PC-3 (cell line): ENCODE measurements around the gene SMCO4. TPM values are rescaled to one million over a fixed set of nuclear protein-coding genes. Genes with fewer than 3 reads are reported as not detected.

ENCODE experiments used
- ATAC-seq: fragments of 200-7000 bp; cut with Tn5 transposase; 2 replicates; pipeline ENCODE4 v1.9.1; 2020; ENCODE audit warnings: mild to moderate bottlenecking, moderate library complexity
- BruUV-seq: library from RNA; stranded (reverse); fragments of 400-500 nt; replicated peaks from 2 replicates; lab custom pipeline; 2021; lab: Mats Ljungman, UMichigan
- CTCF ChIA-PET: fragments of 300-600 bp; sonication (Branson Sonifier 250); formaldehyde crosslinking; loops from one replicate; lab custom pipeline; 2022; ENCODE audit warnings: antibody characterized with exemption; lab: Charles Lee
- POLR2A ChIA-PET: fragments of 300-600 bp; sonication (Branson Sonifier 250); formaldehyde crosslinking; loops from one replicate; lab custom pipeline; 2022; ENCODE audit warnings: antibody characterized with exemption; ENCODE audit not compliant: unreplicated experiment; lab: Charles Lee
- DNase-seq: peaks from one replicate; pipeline ENCODE4 v3.0.0-alpha.2; 2015
- H2AFZ ChIP-seq: fragments of 300-600 bp; sonication (generic); 2 replicates; pipeline ENCODE4 v1.6.0; 2016; ENCODE audit warnings: antibody characterized with exemption, low read length
- H3F3A ChIP-seq: fragments of 300-600 bp; sonication (generic); one replicate; pipeline ENCODE4 v1.6.0; 2017; ENCODE audit warnings: antibody characterized with exemption, low read length, control low read depth, mild to moderate bottlenecking; ENCODE audit not compliant: unreplicated experiment
- H3K27ac ChIP-seq: fragments of 300-600 bp; sonication (generic); 2 replicates; pipeline ENCODE4 v1.5.1; 2016; ENCODE audit warnings: mild to moderate bottlenecking, low read length
- H3K27me3 ChIP-seq: fragments of 300-600 bp; sonication (generic); 2 replicates; pipeline ENCODE4 v1.6.1; 2016; ENCODE audit warnings: low read length, mixed read lengths
- H3K36me3 ChIP-seq: fragments of 300-600 bp; sonication (generic); 2 replicates; pipeline ENCODE4 v1.6.1; 2016; ENCODE audit warnings: low read depth, mixed run types, low read length, mixed read lengths
- H3K4me1 ChIP-seq: fragments of 300-600 bp; sonication (generic); 2 replicates; pipeline ENCODE4 v1.5.1; 2016; ENCODE audit warnings: low read length; ENCODE audit not compliant: insufficient read depth
- H3K4me2 ChIP-seq: fragments of 300-600 bp; sonication (generic); 2 replicates; pipeline ENCODE4 v1.6.0; 2016; ENCODE audit warnings: low read length
- H3K4me3 ChIP-seq: fragments of 300-600 bp; sonication (generic); 2 replicates; pipeline ENCODE4 v1.5.1; 2016; ENCODE audit warnings: mild to moderate bottlenecking, low read length, mixed read lengths
- H3K79me2 ChIP-seq: fragments of 300-600 bp; sonication (generic); 2 replicates; pipeline ENCODE4 v1.6.1; 2017; ENCODE audit warnings: low read length, mixed read lengths
- H3K9ac ChIP-seq: fragments of 300-600 bp; sonication (generic); 2 replicates; pipeline ENCODE4 v1.6.0; 2016; ENCODE audit warnings: mild to moderate bottlenecking, low read length
- H3K9me2 ChIP-seq: fragments of 300-600 bp; sonication (generic); replicated peaks from 2 replicates; pipeline ENCODE4 v1.6.1; 2016; ENCODE audit warnings: mixed run types, low read length, mixed read lengths
- H3K9me3 ChIP-seq: fragments of 300-600 bp; sonication (generic); 2 replicates; pipeline ENCODE4 v1.6.1; 2016; ENCODE audit warnings: low read length, mixed read lengths
- H4K20me1 ChIP-seq: fragments of 300-600 bp; sonication (generic); 2 replicates; pipeline ENCODE4 v1.6.1; 2016; ENCODE audit warnings: low read length, mixed read lengths
- CTCF ChIP-seq: fragments of 300-600 bp; sonication (generic); conservative IDR thresholded peaks from 2 replicates; pipeline ENCODE4 v1.5.1; 2017; ENCODE audit warnings: antibody characterized with exemption, low read depth, mild to moderate bottlenecking, low read length
- EZH2 ChIP-seq: fragments of 300-600 bp; sonication (generic); IDR thresholded peaks from one replicate; pipeline ENCODE4 v1.6.1; 2017; ENCODE audit warnings: antibody characterized with exemption, mild to moderate bottlenecking, low read length; ENCODE audit not compliant: unreplicated experiment
- EZH2phosphoT487 ChIP-seq: fragments of 300-600 bp; sonication (generic); IDR thresholded peaks from 2 replicates; pipeline ENCODE4 v1.6.1; 2018; ENCODE audit warnings: mild to moderate bottlenecking, antibody characterized with exemption, low read length, borderline replicate concordance
- intact Hi-C: fragments of 100-400 bp; cut with micrococcal nuclease; formaldehyde crosslinking; loops from 2 replicates; pipeline ENCODE4 v1.9.0; 2023
- total RNA-seq: library from RNA; depleted of rRNA; stranded (reverse); fragments of >200 nt; gene quantifications from 2 replicates; pipeline ENCODE4 v1.2.3, GENCODE V29; 2014; rRNA removed

The SMCO4 gene
- total RNA-seq, 1 experiment from 2014 or later, result 23.0 TPM

- Histone ChIP-seq H3K9me2 (0 out of 2 replicates have a peak, but pooled peaks cover 3% of the 10 kb centered on the region), H3K4me1 (no peaks in the 10 kb centered on the region), H4K20me1 (no peaks in the 10 kb centered on the region), H2AFZ (no peak overlapping the region), H3K9me3 (no peaks in the 10 kb centered on the region), H3K4me3 (no peak overlapping the region), H3K27ac (no peak overlapping the region), H3K9ac (no peak overlapping the region), H3K36me3 (no peaks in the 10 kb centered on the region), H3K79me2 (no peaks in the 10 kb centered on the region), H3F3A (no peaks in the 10 kb centered on the region), H3K27me3 (no peaks in the 10 kb centered on the region), H3K4me2 (no peak overlapping the region)
- intact Hi-C loops, result no loop called here
- no TSS peak for BruUV-seq
- TF ChIP-seq EZH2phosphoT487 (no peak), CTCF (no peak), EZH2 (no peak)
- DNase-seq (no peak), ATAC-seq (no peak)
- ChIA-PET CTCF (interaction anchor here (0.6 kb wide), 1 partner anchor 92 kb away, joined by 3 read pairs; no protein-coding TSS in a partner anchor), POLR2A (no interaction called here)
These were observed 110.9 kb downstream of the SMCO4 start for GRCh38 chr11:93432247-93432646.

Other genes with a start within 250 kb of the SMCO4 start
- 0.26 TPM in 1 of 2 replicates, not detected in the other for gene DEUP1, start 212.6 kb downstream of the SMCO4 start, total RNA-seq
- 25.0 and 26.1 TPM in 2 replicates for gene CEP295, start 118.3 kb upstream of the SMCO4 start, total RNA-seq
- 117 and 135 TPM in 2 replicates for gene TAF1D, start 198.1 kb upstream of the SMCO4 start, total RNA-seq
- gene C11orf54, start 198.3 kb upstream of the SMCO4 start, total RNA-seq, result 24.3 and 32.4 TPM in 2 replicates
- gene MED17, start 240.9 kb upstream of the SMCO4 start, total RNA-seq, result 50.6 and 58.5 TPM in 2 replicates